Stomach smooth muscle (tissue), 2 donors: ENCODE results near the gene SH3BGR.
A peak's percentile ranks its signal among the peaks of the same experiment; 100 is the strongest.

ENCODE experiments used
- H3K27ac ChIP-seq: one replicate; pipeline ENCODE4 v1.7.0; 2013; ENCODE audit warnings: mild to moderate bottlenecking, low read length, inconsistent platforms
- H3K27me3 ChIP-seq, 2 donors: one replicate each; pipeline ENCODE4 v1.7.0; 2013; ENCODE audit warnings: low read length in 2 of 2; ENCODE audit not compliant: insufficient read depth in 2 of 2, control insufficient read depth in 1 of 2
- H3K36me3 ChIP-seq, 2 donors: one replicate each; pipeline ENCODE4 v1.7.0; 2013; ENCODE audit warnings: low read length in 2 of 2; ENCODE audit not compliant: control insufficient read depth in 2 of 2, insufficient read depth in 2 of 2
- H3K4me1 ChIP-seq: one replicate; pipeline ENCODE4 v1.7.0; 2013; ENCODE audit warnings: low read length; ENCODE audit not compliant: control insufficient read depth, insufficient read depth
- H3K4me3 ChIP-seq, 2 donors: one replicate each; pipeline ENCODE4 v1.7.0; 2013; ENCODE audit warnings: low read length in 2 of 2
- H3K9ac ChIP-seq, 2 donors: one replicate each; pipeline ENCODE4 v1.7.0; 2013; ENCODE audit warnings: low read length in 2 of 2, mild to moderate bottlenecking in 1 of 2
- H3K9me3 ChIP-seq, 2 donors: one replicate each; pipeline ENCODE4 v1.7.0; 2013; ENCODE audit warnings: low read length in 2 of 2; ENCODE audit not compliant: control insufficient read depth in 2 of 2
- donor health status: healthy.
- donor health status: Pancreatic carcinoma.

Gene SH3BGR

GRCh38 chr21:39441502-39442475, 10.0 kb upstream of the SH3BGR start:
- no peak overlapping the region for H3K4me3 ChIP-seq
- no peaks in the 10 kb centered on the region for H3K36me3 ChIP-seq
- H3K27ac ChIP-seq, result no peak overlapping the region

GRCh38 chr21:39444421-39445180, 7.2 kb upstream of the SH3BGR start:
- Histone ChIP-seq H3K4me1 (peaks cover 15% of the 10 kb centered on the region), H3K9ac (peak overlapping the region; percentile 75 to 94)

More at GRCh38 chr21:39441502-39442475, 10.0 kb upstream of the SH3BGR start:
- Histone ChIP-seq H3K27me3 (no peaks in the 10 kb centered on the region), H3K4me1 (peaks cover 15% of the 10 kb centered on the region), H3K9ac (no peak overlapping the region), H3K9me3 (no peaks in the 10 kb centered on the region)

GRCh38 chr21:39445321-39446269, 6.2 kb upstream of the SH3BGR start, which contains the start of gene LCA5L:
Gene LCA5L, minus strand, starts transcription at chr21:39445778. Its CDS starts 17,285 bp downstream, at chr21:39428493.
- Histone ChIP-seq H3K27me3 (no peaks in the 10 kb centered on the region), H3K4me1 (peaks cover 15% of the 10 kb centered on the region), H3K9me3 (no peaks in the 10 kb centered on the region), H3K4me3 (peak within 1 kb of the TSS; percentile 85 to 91), H3K27ac (peak within 1 kb of the TSS; percentile 93), H3K36me3 (no peaks in the 10 kb centered on the region), H3K9ac (peak within 1 kb of the TSS; percentile 94 to 95)

More at GRCh38 chr21:39444421-39445180, 7.2 kb upstream of the SH3BGR start:
- Histone ChIP-seq H3K4me3 (peak overlapping the region; percentile 85 to 91), H3K27ac (peak overlapping the region; percentile 93), H3K36me3 (no peaks in the 10 kb centered on the region), H3K9me3 (no peaks in the 10 kb centered on the region), H3K27me3 (no peaks in the 10 kb centered on the region)

- H3K36me3 ChIP-seq, result no peaks in the 10 kb centered on the region
- H3K4me3 ChIP-seq, result no peak overlapping the region
- H3K9me3 ChIP-seq, result no peaks in the 10 kb centered on the region
- H3K9ac ChIP-seq, result no peak overlapping the region
- peaks cover 15% of the 10 kb centered on the region for H3K4me1 ChIP-seq
- H3K27ac ChIP-seq, result no peak overlapping the region
- H3K27me3 ChIP-seq, result no peaks in the 10 kb centered on the region
Observed at GRCh38 chr21:39447264-39447663, 4.5 kb upstream of the SH3BGR start.

GRCh38 chr21:39452207-39452969, 618 bp downstream of the SH3BGR start:
- H3K4me1 ChIP-seq, result peaks cover 3% of the 10 kb centered on the region
- H3K9ac ChIP-seq, result peak overlapping the region; percentile 65 to 80
- peak overlapping the region; percentile 42 to 68 for H3K4me3 ChIP-seq
- no peaks in the 10 kb centered on the region for H3K27me3 ChIP-seq
- H3K27ac ChIP-seq, result peak overlapping the region; percentile 89
- no peaks in the 10 kb centered on the region for H3K9me3 ChIP-seq
- no peaks in the 10 kb centered on the region for H3K36me3 ChIP-seq

GRCh38 chr21:39452970-39453342, 1.2 kb downstream of the SH3BGR start:
- H3K4me1 ChIP-seq, result peaks cover 3% of the 10 kb centered on the region

GRCh38 chr21:39453571-39454179, 1.9 kb downstream of the SH3BGR start:
- Histone ChIP-seq H3K4me1 (peaks cover 3% of the 10 kb centered on the region), H3K4me3 (peak overlapping the region in 1 of 2 donors; percentile 68), H3K36me3 (no peaks in the 10 kb centered on the region), H3K9ac (no peak overlapping the region), H3K9me3 (no peaks in the 10 kb centered on the region), H3K27me3 (no peaks in the 10 kb centered on the region), H3K27ac (peak overlapping the region; percentile 89)

More at GRCh38 chr21:39452970-39453342, 1.2 kb downstream of the SH3BGR start:
- Histone ChIP-seq H3K36me3 (no peaks in the 10 kb centered on the region), H3K27ac (peak overlapping the region; percentile 89), H3K9me3 (no peaks in the 10 kb centered on the region), H3K27me3 (no peaks in the 10 kb centered on the region), H3K4me3 (peak overlapping the region in 1 of 2 donors; percentile 68), H3K9ac (peak overlapping the region; percentile 24 to 55)

DNA sequence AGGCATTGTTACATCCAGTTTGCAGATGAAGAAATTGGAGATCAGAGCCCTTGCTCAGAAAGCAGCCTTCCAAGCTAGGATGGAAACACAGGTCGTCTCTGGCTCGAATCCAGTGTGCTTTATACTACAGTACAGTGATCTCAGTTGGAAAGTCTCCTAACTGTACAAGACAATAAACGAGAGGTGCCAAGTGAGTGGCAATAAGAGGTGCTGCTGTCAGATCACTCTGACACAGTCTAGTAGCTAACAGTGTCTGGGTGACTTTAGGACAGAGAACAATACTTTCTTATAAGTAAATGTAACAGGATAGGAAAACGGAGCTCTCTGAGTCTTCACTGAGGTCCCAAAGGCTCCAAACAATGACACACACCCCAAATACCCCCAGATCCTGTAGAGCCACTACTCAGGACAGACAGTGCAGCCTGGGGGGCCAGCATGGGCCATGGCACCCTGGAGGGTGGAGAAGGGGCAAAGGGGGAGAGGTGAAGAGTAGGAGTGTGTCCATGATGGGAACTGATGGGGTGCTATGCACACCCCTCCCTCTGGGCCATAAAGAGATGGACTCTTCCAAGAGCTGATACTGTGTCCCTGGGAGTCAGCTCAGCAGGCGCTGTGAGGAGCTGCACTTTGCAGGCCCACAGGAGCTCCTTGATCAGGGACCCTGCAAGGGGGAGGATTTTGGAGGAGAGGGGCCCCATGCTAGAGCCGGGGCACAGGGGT, 3.3 kb downstream of the SH3BGR start:
- H3K27ac ChIP-seq, result no peak overlapping the region
- no peaks in the 10 kb centered on the region for H3K27me3 ChIP-seq
- no peaks in the 10 kb centered on the region for H3K36me3 ChIP-seq
- peaks cover 3% of the 10 kb centered on the region for H3K4me1 ChIP-seq
- H3K9me3 ChIP-seq, result no peaks in the 10 kb centered on the region
- H3K4me3 ChIP-seq, result no peak overlapping the region
- no peak overlapping the region for H3K9ac ChIP-seq

DNA sequence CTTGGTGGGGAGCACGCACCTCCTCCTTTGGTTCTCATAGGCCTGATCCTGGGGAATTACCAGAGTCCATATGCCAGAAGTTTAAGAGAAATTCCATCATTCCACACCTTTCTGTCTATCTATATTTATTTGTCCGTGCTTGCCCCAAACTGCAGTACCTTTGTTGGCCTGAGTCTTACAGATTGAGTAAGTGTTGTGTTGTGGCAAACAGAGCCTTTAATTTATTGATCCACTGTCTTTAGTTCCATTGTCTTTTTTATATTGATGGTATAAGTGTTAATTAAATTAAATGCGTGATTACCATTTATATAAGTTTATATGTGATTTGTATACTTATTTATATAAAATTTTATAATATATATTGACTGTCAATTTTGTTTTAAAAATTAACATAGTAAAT, 4.9 kb downstream of the SH3BGR start:
- H3K9me3 ChIP-seq, result no peaks in the 10 kb centered on the region
- peaks cover 3% of the 10 kb centered on the region for H3K4me1 ChIP-seq
- no peak overlapping the region for H3K4me3 ChIP-seq
- no peaks in the 10 kb centered on the region for H3K36me3 ChIP-seq
- no peak overlapping the region for H3K27ac ChIP-seq
- H3K9ac ChIP-seq, result no peak overlapping the region
- H3K27me3 ChIP-seq, result no peaks in the 10 kb centered on the region
